ENCODE results near the gene KLHL1.

DNA sequence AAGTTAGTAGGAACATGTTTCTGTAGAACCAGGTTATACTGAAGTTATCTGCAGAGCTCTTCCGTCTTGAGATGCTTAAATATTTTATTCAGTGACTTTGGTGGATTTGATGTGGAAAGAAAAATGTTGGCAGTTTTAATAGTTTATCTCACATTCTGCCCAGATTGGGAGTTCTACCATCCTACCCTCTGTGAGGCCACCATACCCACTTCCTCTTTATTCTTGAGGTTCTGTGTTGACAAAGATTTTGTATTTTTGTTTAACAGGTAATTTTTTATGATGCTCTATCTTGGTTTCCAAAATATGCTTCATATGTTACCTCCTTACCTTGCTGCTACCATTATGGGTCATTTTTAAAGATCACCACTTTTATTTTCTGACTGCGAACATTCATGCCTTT, 156.8 kb downstream of the KLHL1 start:
- TF ChIP-seq POLR2AphosphoS5 (IDR thresholded peaks at IDR 0.05; ENCODE audit: low read depth) = no peak
- TF ChIP-seq, protein P1, sequence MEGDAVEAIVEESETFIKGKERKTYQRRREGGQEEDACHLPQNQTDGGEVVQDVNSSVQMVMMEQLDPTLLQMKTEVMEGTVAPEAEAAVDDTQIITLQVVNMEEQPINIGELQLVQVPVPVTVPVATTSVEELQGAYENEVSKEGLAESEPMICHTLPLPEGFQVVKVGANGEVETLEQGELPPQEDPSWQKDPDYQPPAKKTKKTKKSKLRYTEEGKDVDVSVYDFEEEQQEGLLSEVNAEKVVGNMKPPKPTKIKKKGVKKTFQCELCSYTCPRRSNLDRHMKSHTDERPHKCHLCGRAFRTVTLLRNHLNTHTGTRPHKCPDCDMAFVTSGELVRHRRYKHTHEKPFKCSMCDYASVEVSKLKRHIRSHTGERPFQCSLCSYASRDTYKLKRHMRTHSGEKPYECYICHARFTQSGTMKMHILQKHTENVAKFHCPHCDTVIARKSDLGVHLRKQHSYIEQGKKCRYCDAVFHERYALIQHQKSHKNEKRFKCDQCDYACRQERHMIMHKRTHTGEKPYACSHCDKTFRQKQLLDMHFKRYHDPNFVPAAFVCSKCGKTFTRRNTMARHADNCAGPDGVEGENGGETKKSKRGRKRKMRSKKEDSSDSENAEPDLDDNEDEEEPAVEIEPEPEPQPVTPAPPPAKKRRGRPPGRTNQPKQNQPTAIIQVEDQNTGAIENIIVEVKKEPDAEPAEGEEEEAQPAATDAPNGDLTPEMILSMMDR (IDR thresholded peaks at IDR 0.05; ENCODE audit: insufficient read depth, low read length) = no peak
- TF ChIP-seq REST (IDR thresholded peaks at IDR 0.05; ENCODE audit: insufficient replicate concordance, low read depth) = no peak
